HG03565 (cell line): ENCODE results near the gene TRMU.
A peak's percentile ranks its signal among the peaks of the same experiment; 100 is the strongest.

Experiments used
- ATAC-seq: cut with Tn5 transposase; IDR thresholded peaks from one replicate; pipeline ENCODE4 v1.9.1; 2021; ENCODE audit warnings: mild to moderate bottlenecking, moderate library complexity; ENCODE audit not compliant: unreplicated experiment

TRMU gene

GRCh38 chr22:46336119-46337078 is 885 bp downstream of the TRMU start:
- peak; percentile 4 for ATAC-seq

- ATAC-seq, result no peak
Observed at GRCh38 chr22:46337870-46338269, 2.4 kb downstream of the TRMU start.

GRCh38 chr22:46338636-46339035 is 3.1 kb downstream of the TRMU start:
- no peak for ATAC-seq

GRCh38 chr22:46339956-46340355 is 4.4 kb downstream of the TRMU start:
- no peak for ATAC-seq

- no peak for ATAC-seq
Observed at GRCh38 chr22:46340676-46341075, 5.2 kb downstream of the TRMU start.

GRCh38 chr22:46346680-46347405 is 11.3 kb downstream of the TRMU start:
- ATAC-seq, result no peak

GRCh38 chr22:46347646-46348045 is 12.1 kb downstream of the TRMU start:
- no peak for ATAC-seq

- no peak for ATAC-seq
Observed at GRCh38 chr22:46348099-46348695, 12.7 kb downstream of the TRMU start.

GRCh38 chr22:46349238-46349637 is 13.7 kb downstream of the TRMU start:
- no peak for ATAC-seq

GRCh38 chr22:46349681-46350080 is 14.2 kb downstream of the TRMU start:
- no peak for ATAC-seq

- no peak for ATAC-seq
Observed at GRCh38 chr22:46350121-46350520, 14.6 kb downstream of the TRMU start.

- no peak for ATAC-seq
Observed at GRCh38 chr22:46350646-46351045, 15.1 kb downstream of the TRMU start.

GRCh38 chr22:46351131-46351735 is 15.7 kb downstream of the TRMU start:
- no peak for ATAC-seq

GRCh38 chr22:46351767-46352166 is 16.3 kb downstream of the TRMU start:
- ATAC-seq, result no peak

GRCh38 chr22:46352276-46352675 is 16.8 kb downstream of the TRMU start:
- ATAC-seq, result no peak

- ATAC-seq, result no peak
Observed at GRCh38 chr22:46352691-46353386, 17.3 kb downstream of the TRMU start.

- no peak for ATAC-seq
Observed at GRCh38 chr22:46353483-46354105, 18.1 kb downstream of the TRMU start.

- ATAC-seq, result no peak
Observed at GRCh38 chr22:46354176-46354992, 18.9 kb downstream of the TRMU start.

- ATAC-seq, result no peak
Observed at GRCh38 chr22:46354993-46355305, 19.4 kb downstream of the TRMU start.
